EL (cell line): Measurements from ENCODE around the gene REEP2.
"Not testable (repeated sequence)": the region's sequence is repeated elsewhere in the genome, so short reads cannot be mapped to it uniquely, and the experiment has no call there.

ENCODE experiments used
- DNase-seq: peaks from one replicate; pipeline ENCODE4 v3.0.0-alpha.2; 2016

REEP2 gene

GRCh38 chr5:138466125-138466899 lies 27.5 kb downstream of the REEP2 start:
- peak; percentile 53 for DNase-seq

GRCh38 chr5:138466900-138467710 lies 28.2 kb downstream of the REEP2 start:
- DNase-seq, result peak; percentile 52

- DNase-seq, result peak; percentile 55
These were observed 28.9 kb downstream of the REEP2 start for GRCh38 chr5:138467711-138468132.

- DNase-seq, result peak; percentile 61
These were observed 29.5 kb downstream of the REEP2 start for GRCh38 chr5:138468133-138468965.

GRCh38 chr5:138468966-138469539 lies 30.2 kb downstream of the REEP2 start:
- peak; percentile 77 for DNase-seq

GRCh38 chr5:138469540-138470321 lies 30.9 kb downstream of the REEP2 start:
- peak; percentile 83 for DNase-seq

GRCh38 chr5:138470322-138471051 lies 31.6 kb downstream of the REEP2 start:
- no peak for DNase-seq

- no peak for DNase-seq
These were observed 32.1 kb downstream of the REEP2 start for GRCh38 chr5:138471052-138471361.

GRCh38 chr5:138472353-138472752 lies 33.5 kb downstream of the REEP2 start:
- DNase-seq, result no peak

- not testable (repeated sequence) for DNase-seq
These were observed 34.3 kb downstream of the REEP2 start for GRCh38 chr5:138473151-138473550.

- no peak for DNase-seq
These were observed 38.1 kb downstream of the REEP2 start for GRCh38 chr5:138476918-138477317.

GRCh38 chr5:138482638-138483037 lies 43.8 kb downstream of the REEP2 start:
- no peak for DNase-seq

- DNase-seq, result peak; percentile 76
These were observed 49.7 kb downstream of the REEP2 start for GRCh38 chr5:138488481-138488945.

GRCh38 chr5:138489683-138490061 lies 50.8 kb downstream of the REEP2 start:
- no peak for DNase-seq

- no peak for DNase-seq
These were observed 51.9 kb downstream of the REEP2 start for GRCh38 chr5:138490648-138491283.

- no peak for DNase-seq
These were observed 52.4 kb downstream of the REEP2 start for GRCh38 chr5:138491284-138491648.

- DNase-seq, result peak; percentile 92
These were observed 53.1 kb downstream of the REEP2 start for GRCh38 chr5:138491669-138492559.

- DNase-seq, result no peak
These were observed 53.7 kb downstream of the REEP2 start for GRCh38 chr5:138492560-138493045.

GRCh38 chr5:138495351-138495750 lies 56.5 kb downstream of the REEP2 start:
- no peak for DNase-seq
